ENCODE data around the gene CDH23.

CDH23 gene

GRCh38 chr10:71863203-71863602 is 466.5 kb downstream of the CDH23 start:
- DNase-seq (ENCODE audit: low read depth): no peak

GRCh38 chr10:71864911-71865361 is 468.2 kb downstream of the CDH23 start:
- DNase-seq (ENCODE audit: low read depth): peak; percentile 49
